HG02943 (cell line): ENCODE measurements around the gene LIFR.
"Not testable (repeated sequence)": the region's sequence is repeated elsewhere in the genome, so short reads cannot be mapped to it uniquely, and the experiment has no call there.

Source experiments
- ATAC-seq: cut with Tn5 transposase; IDR thresholded peaks from one replicate; pipeline ENCODE4 v1.9.1; 2021; ENCODE audit warnings: mild to moderate bottlenecking, low read depth, moderate library complexity; ENCODE audit not compliant: unreplicated experiment

The LIFR gene

GRCh38 chr5:38528162-38528703 lies 28.2 kb downstream of the LIFR start:
- ATAC-seq = no peak

GRCh38 chr5:38527475-38527874 lies 29.0 kb downstream of the LIFR start:
- ATAC-seq = no peak

GRCh38 chr5:38524022-38524421 lies 32.4 kb downstream of the LIFR start:
- no peak for ATAC-seq

- ATAC-seq = no peak
These were observed 37.0 kb downstream of the LIFR start for GRCh38 chr5:38519476-38519875.

- ATAC-seq = no peak
These were observed 38.1 kb downstream of the LIFR start for GRCh38 chr5:38518341-38518740.

GRCh38 chr5:38516649-38517048 lies 39.8 kb downstream of the LIFR start:
- ATAC-seq = not testable (repeated sequence)

- no peak for ATAC-seq
These were observed 40.8 kb downstream of the LIFR start for GRCh38 chr5:38515646-38516045.

GRCh38 chr5:38515092-38515491 lies 41.4 kb downstream of the LIFR start:
- no peak for ATAC-seq

- ATAC-seq = no peak
These were observed 47.3 kb downstream of the LIFR start for GRCh38 chr5:38509185-38509584.

GRCh38 chr5:38506302-38506701 lies 50.1 kb downstream of the LIFR start:
- ATAC-seq = no peak

GRCh38 chr5:38500573-38501260 lies 55.7 kb downstream of the LIFR start:
- ATAC-seq = no peak

- no peak for ATAC-seq
These were observed 58.5 kb downstream of the LIFR start for GRCh38 chr5:38497946-38498345.

GRCh38 chr5:38494763-38495162 lies 61.7 kb downstream of the LIFR start:
- no peak for ATAC-seq

GRCh38 chr5:38494175-38494574 lies 62.3 kb downstream of the LIFR start:
- ATAC-seq = no peak

GRCh38 chr5:38483805-38484398 lies 72.5 kb downstream of the LIFR start:
- no peak for ATAC-seq

GRCh38 chr5:38479315-38479904 lies 77.0 kb downstream of the LIFR start:
- no peak for ATAC-seq

- no peak for ATAC-seq
These were observed 77.6 kb downstream of the LIFR start for GRCh38 chr5:38478878-38479277.

GRCh38 chr5:38478166-38478565 lies 78.3 kb downstream of the LIFR start:
- ATAC-seq = no peak

GRCh38 chr5:38473008-38473407 lies 83.4 kb downstream of the LIFR start:
- no peak for ATAC-seq

- no peak for ATAC-seq
These were observed 83.9 kb downstream of the LIFR start for GRCh38 chr5:38472541-38472940.

- ATAC-seq = no peak
These were observed 84.7 kb downstream of the LIFR start for GRCh38 chr5:38471709-38472108.
